ENCODE measurements around the gene SERPINE2.

SERPINE2 gene

GRCh38 chr2:223937535-223937934 lies 101.6 kb downstream of the SERPINE2 start:
- DNase-seq, result no peak

GRCh38 chr2:223936862-223937326 lies 102.2 kb downstream of the SERPINE2 start:
- DNase-seq, result no peak

- no peak for DNase-seq
These were observed 103.5 kb downstream of the SERPINE2 start for GRCh38 chr2:223935459-223936125.

GRCh38 chr2:223934870-223935269 lies 104.2 kb downstream of the SERPINE2 start:
- no peak for DNase-seq

GRCh38 chr2:223932816-223933800 lies 106.0 kb downstream of the SERPINE2 start:
- DNase-seq, result no peak

GRCh38 chr2:223930103-223930976 lies 108.7 kb downstream of the SERPINE2 start:
- no peak for DNase-seq

GRCh38 chr2:223929571-223930102 lies 109.4 kb downstream of the SERPINE2 start:
- no peak for DNase-seq

GRCh38 chr2:223928113-223929006 lies 110.7 kb downstream of the SERPINE2 start:
- DNase-seq, result no peak

GRCh38 chr2:223925106-223925505 lies 114.0 kb downstream of the SERPINE2 start:
- no peak for DNase-seq

Measured in activated effector memory CD4-positive, alpha-beta T cell treated with anti-CD3 and anti-CD28 coated beads, Interleukin-2, amount 50 U/mL, for 16 hours (primary cell).